Adrenal gland (tissue), 12 donors: ENCODE data around the gene TLNRD1. TPM values are rescaled to one million over a fixed set of nuclear protein-coding genes. Genes with fewer than 3 reads are reported as not detected.

Experiments
- DNase-seq, 7 donors: peaks; one replicate each; pipeline ENCODE4 v3.0.0-alpha.2; 2019 to 2020
- H3K27ac ChIP-seq, 5 donors: fragments of 200-600 bp; sonication (generic) in 4 of 5; 1 replicate in 3 of 5; 2 replicates in 2 of 5; pipeline versions ENCODE4 v1.5.1 to v1.8.0; 2016 to 2020; ENCODE audit warnings: mild to moderate bottlenecking in 1 of 5
- H3K27me3 ChIP-seq: fragments of 200-600 bp; 2 replicates; pipeline ENCODE4 v1.8.0; 2021
- H3K36me3 ChIP-seq, 2 donors: fragments of 200-600 bp; replicated peaks in 1 of 2; 1 replicate in 1 of 2; 2 replicates in 1 of 2; pipeline versions ENCODE4 v1.5.1 to v1.8.0; 2018 to 2022
- H3K4me1 ChIP-seq, 2 donors: fragments of 200-600 bp; replicated peaks in 1 of 2; 1 replicate in 1 of 2; 2 replicates in 1 of 2; pipeline versions ENCODE4 v1.5.1 to v1.8.0; 2018 to 2021
- H3K4me3 ChIP-seq, 4 donors: fragments of 200-600 bp; sonication (generic) in 3 of 4; one replicate each; pipeline ENCODE4 v1.5.1; 2016 to 2018
- H3K9me3 ChIP-seq, 3 donors: fragments of 200-600 bp; sonication (generic) in 1 of 3; replicated peaks in 1 of 3; 1 replicate in 2 of 3; 2 replicates in 1 of 3; pipeline versions ENCODE4 v1.5.1 to v1.8.0; 2016 to 2021
- CTCF ChIP-seq, 6 experiments: fragments of 450-650 bp in 4 of 6; fragments of 200-600 bp in 2 of 6; sonication (generic) in 1 of 6; IDR thresholded peaks; 1 replicate in 5 of 6; 2 replicates in 1 of 6; pipeline versions ENCODE4 v1.5.1 to v1.8.0; 2016 to 2021; ENCODE audit warnings: antibody characterized with exemption in 6 of 6, mild to moderate bottlenecking in 2 of 6, moderate library complexity in 1 of 6
- POLR2A ChIP-seq, 2 donors: fragments of 450-650 bp; IDR thresholded peaks; one replicate each; pipeline ENCODE4 v1.6.1; 2017; ENCODE audit warnings: antibody characterized with exemption in 2 of 2, mild to moderate bottlenecking in 2 of 2, moderate library complexity in 1 of 2
- WGBS, 4 donors: extraction: QIAGEN DNeasy Blood & Tissue Kit in 2 of 4; methylation state at CpG; one replicate each; pipeline versions ENCODE4 v1.1.5 to v1.1.7; 2013 to 2017; 5-methylcytosine and 5-hydroxymethylcytosine counted together
- intact Hi-C, 2 donors: fragments of 100-400 bp; cut with DNase I; formaldehyde crosslinking; loops; one replicate each; pipeline versions ENCODE4 v1.14.1 to v1.15.0; 2022 to 2023
- polyA plus RNA-seq, 3 donors: library from polyadenylated mRNA; stranded (reverse); fragments of 200-250 nt in 2 of 3; fragments of 350-450 nt in 1 of 3; fragmentation: Illumina TruSeq in 1 of 3; extraction: RNeasy Lipid Tissue Mini Kit (QIAGEN cat#74804) in 1 of 3; gene quantifications; one replicate each; pipeline ENCODE4 v1.2.3, GENCODE V29; 2013 to 2014
- total RNA-seq, 9 donors: library from RNA; depleted of rRNA in 4 of 9; stranded (reverse); fragments of >200 nt in 4 of 9; fragments of 120-200 nt in 1 of 9; fragmentation: NEBNext Ultra II Directional in 1 of 9; extraction: Animal tissue kit (Norgen Biotek cat#: 25700) in 1 of 9; gene quantifications; one replicate each; pipeline versions ENCODE4 v1.1.0 to v1.2.4, GENCODE V29; 2013 to 2023
- donor health status: healthy with polysubstance abuse.
- donor health status: Bipolar disorder and iron deficiency.
- donor health status: DM: yes; HTN: yes; CAD: no.
- donor health status: DM: no; HTN: no; CAD: no.
- donor health status: DM: no; HTN: no; CAD: no.
- donor health status: DM: yes; HTN: yes; CAD: no.

TLNRD1 gene
- total and polyA plus RNA-seq, 12 donors, result 4.3 to 30.8 (median 19.1) TPM

GRCh38 chr15:81043935-81044575 lies 43.3 kb downstream of the TLNRD1 start:
- H3K36me3 ChIP-seq, result no peaks in the 10 kb centered on the region
- no peaks in the 10 kb centered on the region for H3K27me3 ChIP-seq
- no peak for DNase-seq
- no peak for TF ChIP-seq POLR2A (IDR thresholded peaks at IDR 0.05)
- no peak for TF ChIP-seq CTCF (IDR thresholded peaks at IDR 0.05)
- no peaks in the 10 kb centered on the region for H3K4me1 ChIP-seq
- no peaks in the 10 kb centered on the region for H3K9me3 ChIP-seq
- WGBS, 4 donors, result 86 to 90% (median 88%) methylated on average over 6 of the region's 6 CpGs
- H3K27ac ChIP-seq, result no peak overlapping the region
- no peak overlapping the region for H3K4me3 ChIP-seq
- intact Hi-C loops, result no loop called here

DNA sequence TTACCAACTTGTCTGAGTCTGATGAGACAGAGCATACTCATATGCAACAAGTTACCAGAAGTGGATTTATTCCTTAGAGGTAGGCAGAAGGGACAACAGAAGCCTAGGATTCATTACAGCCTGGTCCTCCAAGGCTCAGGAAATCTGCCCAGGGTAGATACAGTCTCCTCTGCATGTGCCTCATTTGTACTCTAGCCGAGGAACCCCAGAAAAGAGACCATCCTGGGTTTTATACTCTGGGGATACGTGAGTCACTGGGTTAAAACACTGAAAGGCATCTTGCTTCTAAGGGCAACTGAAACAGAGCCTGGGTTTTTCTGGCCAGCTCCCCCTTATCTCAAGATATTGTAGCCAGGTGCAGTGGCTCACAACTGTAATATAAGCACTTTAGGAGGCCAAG lies 45.6 kb downstream of the TLNRD1 start:
- 90 to 100% (median 98%) methylated on average over 2 of the region's 2 CpGs for WGBS, 4 donors
- Histone ChIP-seq H3K9me3 (no peaks in the 10 kb centered on the region), H3K4me3 (no peak overlapping the region), H3K4me1 (no peaks in the 10 kb centered on the region), H3K27me3 (no peaks in the 10 kb centered on the region), H3K36me3 (no peaks in the 10 kb centered on the region), H3K27ac (no peak overlapping the region)
- intact Hi-C loops, result no loop called here
- DNase-seq, result no peak
- no peak for TF ChIP-seq POLR2A (IDR thresholded peaks at IDR 0.05)
- no peak for TF ChIP-seq CTCF (IDR thresholded peaks at IDR 0.05)

GRCh38 chr15:81047928-81048327 lies 47.2 kb downstream of the TLNRD1 start:
- H3K36me3 ChIP-seq, result no peaks in the 10 kb centered on the region
- H3K4me1 ChIP-seq, result no peaks in the 10 kb centered on the region
- DNase-seq, result no peak
- no peak overlapping the region for H3K27ac ChIP-seq
- no peaks in the 10 kb centered on the region for H3K27me3 ChIP-seq
- H3K9me3 ChIP-seq, result no peaks in the 10 kb centered on the region
- intact Hi-C loops, result no loop called here
- WGBS, 4 donors, result 89 to 100% (median 93%) methylated on average over 3 of the region's 3 CpGs
- no peak for TF ChIP-seq POLR2A (IDR thresholded peaks at IDR 0.05)
- TF ChIP-seq CTCF (IDR thresholded peaks at IDR 0.05), result no peak
- no peak overlapping the region for H3K4me3 ChIP-seq

GRCh38 chr15:81049835-81050234 lies 49.1 kb downstream of the TLNRD1 start:
- intact Hi-C loops, result no loop called here
- 72 to 90% (median 84%) methylated on average over 4 of the region's 4 CpGs for WGBS, 4 donors
- H3K27me3 ChIP-seq, result no peaks in the 10 kb centered on the region
- no peaks in the 10 kb centered on the region for H3K36me3 ChIP-seq
- no peaks in the 10 kb centered on the region for H3K4me1 ChIP-seq
- no peak for TF ChIP-seq POLR2A (IDR thresholded peaks at IDR 0.05)
- no peak overlapping the region for H3K27ac ChIP-seq
- no peak overlapping the region for H3K4me3 ChIP-seq
- no peaks in the 10 kb centered on the region for H3K9me3 ChIP-seq
- no peak for DNase-seq

GRCh38 chr15:81050259-81050658 lies 49.5 kb downstream of the TLNRD1 start:
- intact Hi-C loops, result no loop called here
- Histone ChIP-seq H3K4me1 (no peaks in the 10 kb centered on the region), H3K27me3 (no peaks in the 10 kb centered on the region), H3K36me3 (no peaks in the 10 kb centered on the region), H3K27ac (no peak overlapping the region), H3K9me3 (no peaks in the 10 kb centered on the region), H3K4me3 (no peak overlapping the region)
- no peak for DNase-seq
- TF ChIP-seq POLR2A (IDR thresholded peaks at IDR 0.05) (no peak), CTCF (IDR thresholded peaks at IDR 0.05) (no peak)
